Ovary (tissue), 3 donors: ENCODE data around the gene EXD3.

Experiments
- EP300 ChIP-seq: sonication (generic); formaldehyde crosslinking; IDR thresholded peaks from one replicate; pipeline ENCODE4 v1.6.1; 2017; ENCODE audit warnings: antibody characterized with exemption
- POLR2A ChIP-seq: fragments of 450-650 bp; IDR thresholded peaks from one replicate; pipeline ENCODE4 v1.6.1; 2017; ENCODE audit warnings: antibody characterized with exemption, mild to moderate bottlenecking, moderate library complexity
- TF ChIP-seq, protein P1 (sequence below), 3 donors: fragments of 450-650 bp in 2 of 3; fragments of 200-600 bp in 1 of 3; IDR thresholded peaks; one replicate each; pipeline versions ENCODE4 v1.5.1 to v1.8.0; 2016 to 2022; ENCODE audit warnings: antibody characterized with exemption in 3 of 3, mild to moderate bottlenecking in 1 of 3
- donor health status: DM: no; HTN: no; CAD: no.

DNA sequence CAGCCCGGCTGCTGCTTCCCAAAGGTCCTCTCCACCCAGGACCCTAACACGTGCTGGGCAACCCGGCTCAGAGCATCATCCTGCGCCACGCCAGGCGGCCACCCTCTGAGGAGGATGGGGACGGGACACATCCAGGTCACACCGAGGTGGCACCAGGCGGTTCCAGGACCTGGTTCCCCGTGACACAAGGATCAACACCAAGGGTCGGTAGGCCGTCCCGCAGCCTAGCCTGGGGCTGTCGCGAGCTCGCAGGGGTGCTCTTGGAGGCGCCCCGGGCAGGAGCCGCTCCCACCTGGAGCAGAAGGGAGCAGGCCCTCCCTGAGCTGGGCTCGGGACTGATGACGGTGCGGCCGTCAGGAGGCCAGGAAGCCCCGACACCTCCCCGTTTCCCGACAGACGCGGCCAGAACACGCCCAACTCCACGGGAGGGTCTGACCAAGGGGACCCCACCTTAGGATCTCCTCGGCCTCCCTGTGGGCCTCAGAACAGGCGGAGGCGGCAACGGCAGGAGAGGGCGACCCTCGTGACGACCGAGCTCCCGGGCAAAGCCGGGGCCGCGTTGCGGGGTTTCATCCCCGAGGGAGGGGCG, 6.3 kb downstream of the EXD3 start:
- TF ChIP-seq, protein P1, sequence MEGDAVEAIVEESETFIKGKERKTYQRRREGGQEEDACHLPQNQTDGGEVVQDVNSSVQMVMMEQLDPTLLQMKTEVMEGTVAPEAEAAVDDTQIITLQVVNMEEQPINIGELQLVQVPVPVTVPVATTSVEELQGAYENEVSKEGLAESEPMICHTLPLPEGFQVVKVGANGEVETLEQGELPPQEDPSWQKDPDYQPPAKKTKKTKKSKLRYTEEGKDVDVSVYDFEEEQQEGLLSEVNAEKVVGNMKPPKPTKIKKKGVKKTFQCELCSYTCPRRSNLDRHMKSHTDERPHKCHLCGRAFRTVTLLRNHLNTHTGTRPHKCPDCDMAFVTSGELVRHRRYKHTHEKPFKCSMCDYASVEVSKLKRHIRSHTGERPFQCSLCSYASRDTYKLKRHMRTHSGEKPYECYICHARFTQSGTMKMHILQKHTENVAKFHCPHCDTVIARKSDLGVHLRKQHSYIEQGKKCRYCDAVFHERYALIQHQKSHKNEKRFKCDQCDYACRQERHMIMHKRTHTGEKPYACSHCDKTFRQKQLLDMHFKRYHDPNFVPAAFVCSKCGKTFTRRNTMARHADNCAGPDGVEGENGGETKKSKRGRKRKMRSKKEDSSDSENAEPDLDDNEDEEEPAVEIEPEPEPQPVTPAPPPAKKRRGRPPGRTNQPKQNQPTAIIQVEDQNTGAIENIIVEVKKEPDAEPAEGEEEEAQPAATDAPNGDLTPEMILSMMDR (IDR thresholded peaks at IDR 0.05): no peak
- TF ChIP-seq POLR2A (no peak), EP300 (no peak)
